PC-9 (cell line): Measurements from ENCODE around the gene NFATC1.

Source experiments
- EZH2 ChIP-seq: fragments of 200-600 bp; sonication (generic); IDR thresholded peaks from 2 replicates; pipeline ENCODE4 v1.8.0; 2017; ENCODE audit warnings: antibody characterized with exemption, low read depth
- TF ChIP-seq, protein P1 (sequence below): fragments of 200-600 bp; sonication (generic); conservative IDR thresholded peaks from 2 replicates; pipeline ENCODE4 v1.6.1; 2017; ENCODE audit warnings: mixed run types, antibody characterized with exemption, mild to moderate bottlenecking, moderate library complexity

DNA sequence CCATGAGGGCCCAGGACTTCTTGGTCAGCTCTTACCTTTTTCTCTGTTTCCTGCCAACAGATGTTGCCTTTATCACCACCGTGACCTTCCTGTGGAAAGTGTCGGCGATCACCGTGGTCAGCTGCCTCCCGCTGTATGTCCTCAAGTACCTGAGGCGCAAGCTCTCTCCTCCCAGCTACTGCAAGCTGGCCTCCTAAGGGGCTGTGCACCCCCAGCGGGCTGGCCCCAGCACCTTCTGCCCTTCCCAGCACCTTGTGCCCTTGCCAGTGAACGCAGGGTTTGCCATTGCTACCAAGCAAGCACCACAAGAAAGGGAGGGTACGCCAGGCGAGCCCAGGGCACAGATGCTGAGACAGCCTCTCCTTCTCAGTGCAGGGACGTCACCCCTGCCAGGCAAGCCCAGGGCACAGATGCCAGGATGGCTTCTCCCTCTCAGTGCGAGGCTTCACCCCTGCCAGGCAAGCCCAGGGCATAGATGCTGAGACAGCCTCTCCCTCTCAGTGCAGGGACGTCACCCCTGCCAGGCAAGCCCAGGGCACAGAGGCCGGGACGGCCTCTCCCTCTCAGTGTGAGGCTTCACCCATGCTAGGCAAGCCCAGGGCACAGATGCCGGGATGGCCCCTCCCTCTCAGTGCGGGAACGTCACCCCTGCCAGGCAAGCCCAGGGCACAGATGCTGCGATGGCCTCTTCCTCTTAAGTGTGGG lies 18.4 kb upstream of the NFATC1 start:
- TF ChIP-seq, protein P1, sequence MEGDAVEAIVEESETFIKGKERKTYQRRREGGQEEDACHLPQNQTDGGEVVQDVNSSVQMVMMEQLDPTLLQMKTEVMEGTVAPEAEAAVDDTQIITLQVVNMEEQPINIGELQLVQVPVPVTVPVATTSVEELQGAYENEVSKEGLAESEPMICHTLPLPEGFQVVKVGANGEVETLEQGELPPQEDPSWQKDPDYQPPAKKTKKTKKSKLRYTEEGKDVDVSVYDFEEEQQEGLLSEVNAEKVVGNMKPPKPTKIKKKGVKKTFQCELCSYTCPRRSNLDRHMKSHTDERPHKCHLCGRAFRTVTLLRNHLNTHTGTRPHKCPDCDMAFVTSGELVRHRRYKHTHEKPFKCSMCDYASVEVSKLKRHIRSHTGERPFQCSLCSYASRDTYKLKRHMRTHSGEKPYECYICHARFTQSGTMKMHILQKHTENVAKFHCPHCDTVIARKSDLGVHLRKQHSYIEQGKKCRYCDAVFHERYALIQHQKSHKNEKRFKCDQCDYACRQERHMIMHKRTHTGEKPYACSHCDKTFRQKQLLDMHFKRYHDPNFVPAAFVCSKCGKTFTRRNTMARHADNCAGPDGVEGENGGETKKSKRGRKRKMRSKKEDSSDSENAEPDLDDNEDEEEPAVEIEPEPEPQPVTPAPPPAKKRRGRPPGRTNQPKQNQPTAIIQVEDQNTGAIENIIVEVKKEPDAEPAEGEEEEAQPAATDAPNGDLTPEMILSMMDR = no peak
- TF ChIP-seq EZH2 = no peak
